Measurements from ENCODE around the gene MAP6D1.

DNA sequence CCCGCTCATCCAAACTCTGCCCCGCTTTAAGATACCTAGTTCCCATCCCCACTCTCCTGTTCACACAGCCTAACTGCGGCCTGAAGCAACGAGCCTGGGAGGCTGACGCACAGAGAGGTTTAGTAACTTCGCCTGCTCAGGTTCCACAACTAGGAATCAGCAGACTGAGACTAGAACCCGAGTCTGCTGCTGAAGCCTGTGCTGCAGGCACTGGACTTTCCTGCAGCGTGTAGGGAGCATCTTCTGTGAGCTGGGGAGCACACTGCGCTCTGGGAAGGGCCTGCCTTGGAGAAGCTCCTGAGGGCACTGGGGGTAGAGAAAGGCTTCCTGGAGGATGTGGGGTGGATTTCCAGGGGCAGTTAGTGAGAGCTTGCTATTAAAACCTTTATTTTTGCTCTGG, 4.8 kb upstream of the MAP6D1 start:
- TF ChIP-seq, protein P1, sequence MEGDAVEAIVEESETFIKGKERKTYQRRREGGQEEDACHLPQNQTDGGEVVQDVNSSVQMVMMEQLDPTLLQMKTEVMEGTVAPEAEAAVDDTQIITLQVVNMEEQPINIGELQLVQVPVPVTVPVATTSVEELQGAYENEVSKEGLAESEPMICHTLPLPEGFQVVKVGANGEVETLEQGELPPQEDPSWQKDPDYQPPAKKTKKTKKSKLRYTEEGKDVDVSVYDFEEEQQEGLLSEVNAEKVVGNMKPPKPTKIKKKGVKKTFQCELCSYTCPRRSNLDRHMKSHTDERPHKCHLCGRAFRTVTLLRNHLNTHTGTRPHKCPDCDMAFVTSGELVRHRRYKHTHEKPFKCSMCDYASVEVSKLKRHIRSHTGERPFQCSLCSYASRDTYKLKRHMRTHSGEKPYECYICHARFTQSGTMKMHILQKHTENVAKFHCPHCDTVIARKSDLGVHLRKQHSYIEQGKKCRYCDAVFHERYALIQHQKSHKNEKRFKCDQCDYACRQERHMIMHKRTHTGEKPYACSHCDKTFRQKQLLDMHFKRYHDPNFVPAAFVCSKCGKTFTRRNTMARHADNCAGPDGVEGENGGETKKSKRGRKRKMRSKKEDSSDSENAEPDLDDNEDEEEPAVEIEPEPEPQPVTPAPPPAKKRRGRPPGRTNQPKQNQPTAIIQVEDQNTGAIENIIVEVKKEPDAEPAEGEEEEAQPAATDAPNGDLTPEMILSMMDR (IDR thresholded peaks at IDR 0.05; ENCODE audit: low read length) = no peak
- no peak for TF ChIP-seq EZH2phosphoT487 (IDR thresholded peaks at IDR 0.05; ENCODE audit: low read length)
